Hepatocyte (in vitro differentiated cells): ENCODE results near the gene ALPK3. TPM values are rescaled to one million over a fixed set of nuclear protein-coding genes. Genes with fewer than 3 reads are reported as not detected.

Experiments used
- DNase-seq: peaks from one replicate; pipeline ENCODE4 v3.0.0-alpha.2; 2016; ENCODE audit warnings: low spot score
- H2AFZ ChIP-seq: fragments of 200-600 bp; sonication (generic); 2 replicates; pipeline ENCODE4 v1.6.0; 2016; ENCODE audit warnings: antibody characterized with exemption, mild to moderate bottlenecking
- H3K27ac ChIP-seq: fragments of 200-600 bp; sonication (generic); 2 replicates; pipeline ENCODE4 v1.5.1; 2016; ENCODE audit warnings: mild to moderate bottlenecking
- H3K27me3 ChIP-seq: fragments of 200-600 bp; sonication (generic); 2 replicates; pipeline ENCODE4 v1.6.1; 2016
- H3K36me3 ChIP-seq: fragments of 200-600 bp; sonication (generic); replicated peaks from 2 replicates; pipeline ENCODE4 v1.5.1; 2016; ENCODE audit warnings: low read depth; ENCODE audit not compliant: insufficient read depth
- H3K4me1 ChIP-seq: fragments of 200-600 bp; sonication (generic); 2 replicates; pipeline ENCODE4 v1.5.1; 2016; ENCODE audit warnings: mild to moderate bottlenecking, moderate library complexity; ENCODE audit not compliant: insufficient read depth
- H3K4me2 ChIP-seq: fragments of 200-600 bp; sonication (generic); 2 replicates; pipeline ENCODE4 v1.6.0; 2016
- H3K4me3 ChIP-seq: fragments of 200-600 bp; sonication (generic); 2 replicates; pipeline ENCODE4 v1.5.1; 2016; ENCODE audit warnings: mild to moderate bottlenecking
- H3K79me2 ChIP-seq: fragments of 200-600 bp; sonication (generic); 2 replicates; pipeline ENCODE4 v1.6.0; 2017; ENCODE audit warnings: mild to moderate bottlenecking
- H3K9me2 ChIP-seq: fragments of 200-600 bp; sonication (generic); replicated peaks from 2 replicates; pipeline ENCODE4 v1.6.0; 2017; ENCODE audit warnings: mild to moderate bottlenecking; ENCODE audit not compliant: insufficient read depth
- H3K9me3 ChIP-seq: fragments of 200-600 bp; sonication (generic); 2 replicates; pipeline ENCODE4 v1.5.1; 2016; ENCODE audit warnings: low read depth, mild to moderate bottlenecking
- H4K20me1 ChIP-seq: fragments of 200-600 bp; sonication (generic); 2 replicates; pipeline ENCODE4 v1.6.0; 2016; ENCODE audit warnings: mild to moderate bottlenecking; ENCODE audit not compliant: insufficient read depth, poor library complexity, severe bottlenecking
- CTCF ChIP-seq: fragments of 200-600 bp; sonication (generic); IDR thresholded peaks from 2 replicates; pipeline ENCODE4 v1.5.1; 2016; ENCODE audit warnings: antibody characterized with exemption, mild to moderate bottlenecking; ENCODE audit not compliant: poor library complexity
- EZH2 ChIP-seq: fragments of 200-600 bp; sonication (generic); IDR thresholded peaks from 2 replicates; pipeline ENCODE4 v1.6.1; 2016; ENCODE audit warnings: antibody characterized with exemption, mild to moderate bottlenecking, borderline replicate concordance
- EZH2phosphoT487 ChIP-seq: fragments of 200-600 bp; sonication (generic); IDR thresholded peaks from one replicate; pipeline ENCODE4 v1.6.1; 2018; ENCODE audit warnings: antibody characterized with exemption, mild to moderate bottlenecking, low read depth, moderate library complexity; ENCODE audit not compliant: unreplicated experiment, severe bottlenecking
- WGBS: methylation state at CpG from one replicate; pipeline ENCODE4 v1.1.6; 2016; ENCODE audit warnings: low lambda C conversion rate; ENCODE audit errors: missing lambda C conversion rate; 5-methylcytosine and 5-hydroxymethylcytosine counted together
- polyA plus RNA-seq: library from polyadenylated mRNA; unstranded; fragments of >200 nt; fragmentation: Nextera tagmentation; extraction: Ambion mirVana; gene quantifications from 2 replicates; pipeline ENCODE4 v1.2.1, GENCODE V29; 2016
- total RNA-seq: library from RNA; depleted of rRNA; stranded (reverse); fragments of >200 nt; gene quantifications from 2 replicates; pipeline ENCODE4 v1.2.3, GENCODE V29; 2014

The ALPK3 gene
- total and polyA plus RNA-seq, 2 experiments from 2014 or later: 7.1 to 25.3 TPM

- 91% methylated on average over 3 of the region's 3 CpGs for WGBS
- no peaks in the 10 kb centered on the region for H3K27me3 ChIP-seq
- no peaks in the 10 kb centered on the region for H3K9me2 ChIP-seq
- DNase-seq: no peak
- H3K27ac ChIP-seq: peak overlapping the region; percentile 62
- peaks cover 24% of the 10 kb centered on the region for H3K4me1 ChIP-seq
- TF ChIP-seq EZH2 (no peak), EZH2phosphoT487 (no peak), CTCF (no peak)
- no peaks in the 10 kb centered on the region for H3K9me3 ChIP-seq
- H3K79me2 ChIP-seq: peaks cover 48% of the 10 kb centered on the region
- H3K36me3 ChIP-seq: no peaks in the 10 kb centered on the region
- H4K20me1 ChIP-seq: no peaks in the 10 kb centered on the region
- no peak overlapping the region for H3K4me2 ChIP-seq
- H3K4me3 ChIP-seq: no peak overlapping the region
- H2AFZ ChIP-seq: no peak overlapping the region
Measured at GRCh38 chr15:84823282-84823878, 6.2 kb downstream of the ALPK3 start.

- Histone ChIP-seq H3K9me3 (no peaks in the 10 kb centered on the region), H3K27me3 (no peaks in the 10 kb centered on the region), H3K27ac (peak overlapping the region; percentile 62), H3K4me1 (peaks cover 13% of the 10 kb centered on the region), H3K36me3 (no peaks in the 10 kb centered on the region), H3K4me2 (no peak overlapping the region), H4K20me1 (no peaks in the 10 kb centered on the region), H3K4me3 (no peak overlapping the region), H3K79me2 (peaks cover 43% of the 10 kb centered on the region), H2AFZ (no peak overlapping the region), H3K9me2 (no peaks in the 10 kb centered on the region)
- WGBS: 77% methylated on average over 6 of the region's 6 CpGs
- no peak for DNase-seq
- no peak for TF ChIP-seq CTCF
- TF ChIP-seq EZH2phosphoT487: no peak
- no peak for TF ChIP-seq EZH2
Measured at GRCh38 chr15:84824260-84825007, 7.3 kb downstream of the ALPK3 start.

- H3K4me3 ChIP-seq: no peak overlapping the region
- peak; percentile 44 for DNase-seq
- H3K79me2 ChIP-seq: peaks cover 33% of the 10 kb centered on the region
- no peak overlapping the region for H3K27ac ChIP-seq
- H3K4me2 ChIP-seq: no peak overlapping the region
- no peaks in the 10 kb centered on the region for H3K36me3 ChIP-seq
- no peaks in the 10 kb centered on the region for H4K20me1 ChIP-seq
- no peaks in the 10 kb centered on the region for H3K9me3 ChIP-seq
- H3K27me3 ChIP-seq: no peaks in the 10 kb centered on the region
- peaks cover 5% of the 10 kb centered on the region for H3K4me1 ChIP-seq
- no peaks in the 10 kb centered on the region for H3K9me2 ChIP-seq
- no peak overlapping the region for H2AFZ ChIP-seq
- 69% methylated on average over 6 of the region's 6 CpGs for WGBS
- no peak for TF ChIP-seq EZH2
- peak; percentile 41 for TF ChIP-seq CTCF
- TF ChIP-seq EZH2phosphoT487: no peak
Measured at GRCh38 chr15:84826369-84826823, 9.2 kb downstream of the ALPK3 start.
